Stomach (tissue), 4 donors: Measurements from ENCODE around the gene IL10RA.

Experiments used
- CTCF ChIP-seq, 7 experiments: fragments of 450-650 bp in 4 of 7; fragments of 200-600 bp in 3 of 7; sonication (generic) in 3 of 7; IDR thresholded peaks; one replicate each; pipeline ENCODE4 v1.5.1; 2016 to 2019; ENCODE audit warnings: antibody characterized with exemption in 7 of 7, control low read depth in 2 of 7, mild to moderate bottlenecking in 1 of 7
- EP300 ChIP-seq: sonication (generic); formaldehyde crosslinking; IDR thresholded peaks from one replicate; pipeline ENCODE4 v1.6.1; 2017; ENCODE audit warnings: antibody characterized with exemption
- POLR2A ChIP-seq, 4 donors: fragments of 450-650 bp; IDR thresholded peaks; one replicate each; pipeline ENCODE4 v1.6.1; 2016; ENCODE audit warnings: antibody characterized with exemption in 4 of 4, control low read depth in 2 of 4, mild to moderate bottlenecking in 1 of 4, moderate library complexity in 1 of 4

DNA sequence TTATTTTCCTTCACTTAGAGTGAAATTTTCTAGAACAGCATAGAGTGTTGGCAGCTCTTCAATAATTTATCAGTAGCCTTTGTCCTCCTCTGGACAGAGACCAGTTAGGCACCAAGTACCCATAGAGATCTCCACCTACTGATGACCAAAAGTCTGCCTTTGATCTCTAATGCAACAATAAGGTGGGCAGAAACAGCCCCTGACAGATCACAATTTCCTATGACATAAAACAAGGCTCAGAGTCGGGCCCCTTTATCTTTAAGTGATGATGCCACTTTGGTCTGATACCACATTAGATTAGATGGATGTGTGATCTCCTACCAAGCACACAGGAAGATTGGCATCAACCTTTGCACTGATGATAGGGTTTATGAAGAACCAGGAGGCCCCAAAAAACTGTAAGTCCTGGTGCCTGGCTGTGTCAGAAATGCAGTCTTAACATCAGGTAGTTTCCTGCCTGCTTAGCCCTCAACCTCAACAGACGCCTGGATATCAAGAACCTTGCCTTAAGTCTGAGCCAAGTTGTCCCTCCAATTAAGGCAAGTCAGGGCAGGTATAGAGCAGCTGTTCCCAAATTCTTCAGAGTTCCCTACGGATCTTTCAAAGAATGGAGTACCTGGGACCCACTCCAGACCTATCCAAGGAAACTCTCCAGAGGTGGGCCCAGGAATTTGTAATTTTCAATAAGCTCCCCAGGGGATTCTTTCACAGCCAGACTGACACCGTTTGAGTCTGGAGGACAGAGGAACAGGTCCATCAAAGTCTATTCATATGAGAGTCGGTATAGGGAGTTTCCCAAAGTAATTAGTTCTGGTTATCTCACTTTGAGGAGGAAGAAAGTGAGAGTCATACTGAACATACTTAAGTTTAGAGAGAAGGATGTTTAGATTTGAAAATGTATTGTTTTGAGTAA, 60.1 kb downstream of the IL10RA start:
- TF ChIP-seq CTCF (IDR thresholded peaks at IDR 0.05) (no peak), EP300 (no peak), POLR2A (IDR thresholded peaks at IDR 0.05) (no peak)
